ENCODE measurements around the gene ADGRF1.

Gene ADGRF1

GRCh38 chr6:47008397-47008763, 33.8 kb downstream of the ADGRF1 start:
- TF ChIP-seq, protein P1, sequence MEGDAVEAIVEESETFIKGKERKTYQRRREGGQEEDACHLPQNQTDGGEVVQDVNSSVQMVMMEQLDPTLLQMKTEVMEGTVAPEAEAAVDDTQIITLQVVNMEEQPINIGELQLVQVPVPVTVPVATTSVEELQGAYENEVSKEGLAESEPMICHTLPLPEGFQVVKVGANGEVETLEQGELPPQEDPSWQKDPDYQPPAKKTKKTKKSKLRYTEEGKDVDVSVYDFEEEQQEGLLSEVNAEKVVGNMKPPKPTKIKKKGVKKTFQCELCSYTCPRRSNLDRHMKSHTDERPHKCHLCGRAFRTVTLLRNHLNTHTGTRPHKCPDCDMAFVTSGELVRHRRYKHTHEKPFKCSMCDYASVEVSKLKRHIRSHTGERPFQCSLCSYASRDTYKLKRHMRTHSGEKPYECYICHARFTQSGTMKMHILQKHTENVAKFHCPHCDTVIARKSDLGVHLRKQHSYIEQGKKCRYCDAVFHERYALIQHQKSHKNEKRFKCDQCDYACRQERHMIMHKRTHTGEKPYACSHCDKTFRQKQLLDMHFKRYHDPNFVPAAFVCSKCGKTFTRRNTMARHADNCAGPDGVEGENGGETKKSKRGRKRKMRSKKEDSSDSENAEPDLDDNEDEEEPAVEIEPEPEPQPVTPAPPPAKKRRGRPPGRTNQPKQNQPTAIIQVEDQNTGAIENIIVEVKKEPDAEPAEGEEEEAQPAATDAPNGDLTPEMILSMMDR (IDR thresholded peaks at IDR 0.05; ENCODE audit: control insufficient read depth, extremely low read depth, insufficient read depth) = no peak

DNA sequence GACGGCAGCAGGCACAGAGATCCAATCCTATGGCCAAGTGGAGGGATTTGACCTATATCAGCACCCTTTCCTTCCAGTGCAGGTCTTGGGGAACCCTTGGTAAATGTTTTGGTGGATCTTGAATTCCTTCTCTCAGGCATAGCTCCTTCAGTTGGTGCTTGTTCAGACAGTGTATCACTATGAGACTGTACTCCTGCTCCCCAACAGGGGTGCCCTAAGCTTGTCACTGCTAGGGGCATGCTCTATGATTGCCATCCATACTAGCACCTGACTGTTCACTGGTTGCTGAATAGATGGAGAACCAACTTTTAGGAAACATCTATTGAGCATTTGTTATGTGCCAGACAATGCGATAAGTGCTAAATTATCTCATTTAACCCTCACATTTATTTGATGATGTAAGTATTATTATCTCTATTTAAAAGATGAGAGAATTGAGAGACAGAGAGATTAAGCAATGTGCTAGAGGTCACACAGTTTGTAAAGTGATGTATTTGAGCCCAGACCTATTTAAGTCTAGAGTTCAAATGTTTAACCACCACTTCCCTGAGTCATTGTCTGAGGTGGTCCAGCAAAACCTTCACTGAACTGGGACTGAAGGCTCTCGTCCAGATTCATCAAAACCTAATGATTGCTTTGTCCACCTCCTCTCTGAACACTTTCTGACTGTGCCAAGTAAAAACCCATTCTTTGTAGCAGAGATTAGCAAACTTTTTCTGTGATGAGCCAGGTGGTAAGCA, 34.3 kb downstream of the ADGRF1 start:
- no peak overlapping the region for H3K4me3 ChIP-seq (ENCODE audit: low read depth, low read length)
- no peak for DNase-seq (ENCODE audit: low read depth)
- TF ChIP-seq, protein P1 (IDR thresholded peaks at IDR 0.05; ENCODE audit: control insufficient read depth, extremely low read depth, insufficient read depth) = no peak

More at GRCh38 chr6:47008397-47008763, 33.8 kb downstream of the ADGRF1 start:
- DNase-seq (ENCODE audit: low read depth) = no peak
- no peak overlapping the region for H3K4me3 ChIP-seq (ENCODE audit: low read depth, low read length)

DNA sequence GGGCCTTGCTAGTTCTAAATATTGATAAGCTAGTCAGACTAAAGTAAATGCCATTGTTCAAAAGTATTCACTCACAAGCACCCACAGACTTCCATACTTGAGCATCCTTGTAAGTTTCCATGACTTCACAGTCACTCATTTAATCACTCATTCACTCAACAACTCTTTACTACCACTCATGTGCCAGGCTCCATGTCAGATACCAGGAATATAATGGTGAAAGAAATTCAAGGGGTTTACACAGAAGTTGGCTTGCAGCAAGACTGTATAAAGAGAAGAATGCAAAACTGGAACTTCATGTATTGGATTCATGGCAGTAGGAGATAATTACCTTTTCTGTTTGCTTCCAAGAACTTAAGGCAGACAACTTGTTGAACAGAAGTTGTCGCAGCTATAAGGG, 36.6 kb downstream of the ADGRF1 start:
- TF ChIP-seq, protein P1 (IDR thresholded peaks at IDR 0.05; ENCODE audit: control insufficient read depth, extremely low read depth, insufficient read depth) = no peak
- no peak overlapping the region for H3K4me3 ChIP-seq (ENCODE audit: low read depth, low read length)
- no peak for DNase-seq (ENCODE audit: low read depth)

DNA sequence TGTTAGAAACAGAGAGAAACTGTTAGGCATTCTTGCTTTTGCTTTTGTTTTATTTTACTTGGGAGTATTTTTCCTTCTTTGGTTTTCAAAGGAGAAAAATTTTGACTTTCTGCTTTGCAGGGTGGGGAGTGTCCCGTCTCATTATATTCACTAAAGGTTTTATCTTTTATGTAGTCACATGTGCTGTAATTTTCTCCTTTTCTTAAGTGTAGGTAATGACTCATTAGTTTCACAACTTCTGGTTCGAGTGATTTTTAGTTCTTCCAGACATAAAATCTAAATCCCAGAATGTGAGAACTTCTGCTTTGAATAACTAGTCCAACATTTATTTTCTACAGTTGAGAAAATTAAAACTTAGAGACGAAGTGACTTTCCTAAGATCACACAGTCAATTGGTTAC, 37.7 kb downstream of the ADGRF1 start:
- DNase-seq (ENCODE audit: low read depth) = no peak
- TF ChIP-seq, protein P1 (IDR thresholded peaks at IDR 0.05; ENCODE audit: control insufficient read depth, extremely low read depth, insufficient read depth) = no peak
- H3K4me3 ChIP-seq (ENCODE audit: low read depth, low read length) = no peak overlapping the region

GRCh38 chr6:47000842-47001241, 41.3 kb downstream of the ADGRF1 start:
- TF ChIP-seq, protein P1 (IDR thresholded peaks at IDR 0.05; ENCODE audit: control insufficient read depth, extremely low read depth, insufficient read depth) = no peak
- no peak for DNase-seq (ENCODE audit: low read depth)
- no peak overlapping the region for H3K4me3 ChIP-seq (ENCODE audit: low read depth, low read length)

GRCh38 chr6:46998436-46999017, 43.6 kb downstream of the ADGRF1 start:
- TF ChIP-seq, protein P1 (IDR thresholded peaks at IDR 0.05; ENCODE audit: control insufficient read depth, extremely low read depth, insufficient read depth) = no peak
- no peak for DNase-seq (ENCODE audit: low read depth)
- no peak overlapping the region for H3K4me3 ChIP-seq (ENCODE audit: low read depth, low read length)
